Adipocyte (in vitro differentiated cells): ENCODE data around the gene DPP4.

Experiments used
- DNase-seq: peaks from one replicate; pipeline ENCODE4 v3.0.0-alpha.2; 2015; ENCODE audit warnings: low read depth
- H3K27me3 ChIP-seq: replicated peaks from 2 replicates; pipeline ENCODE4 v1.7.0; 2013; ENCODE audit warnings: mild to moderate bottlenecking, low read length, moderate library complexity; ENCODE audit not compliant: control insufficient read depth, insufficient read depth
- H3K36me3 ChIP-seq: 2 replicates; pipeline ENCODE4 v1.7.0; 2013; ENCODE audit warnings: low read length, mild to moderate bottlenecking, moderate library complexity; ENCODE audit not compliant: control insufficient read depth, insufficient read depth, severe bottlenecking
- H3K4me1 ChIP-seq: 2 replicates; pipeline ENCODE4 v1.7.0; 2013; ENCODE audit warnings: mild to moderate bottlenecking, low read length, moderate library complexity; ENCODE audit not compliant: control insufficient read depth, insufficient read depth
- H3K4me3 ChIP-seq: 2 replicates; pipeline ENCODE4 v1.7.0; 2013; ENCODE audit warnings: mild to moderate bottlenecking, low read length, moderate library complexity
- H3K9ac ChIP-seq: 2 replicates; pipeline ENCODE4 v1.7.0; 2013; ENCODE audit warnings: mild to moderate bottlenecking, low read length, moderate library complexity
- H3K9me3 ChIP-seq: 2 replicates; pipeline ENCODE4 v1.7.0; 2013; ENCODE audit warnings: mild to moderate bottlenecking, low read length, moderate library complexity; ENCODE audit not compliant: control insufficient read depth

Gene DPP4

DNA sequence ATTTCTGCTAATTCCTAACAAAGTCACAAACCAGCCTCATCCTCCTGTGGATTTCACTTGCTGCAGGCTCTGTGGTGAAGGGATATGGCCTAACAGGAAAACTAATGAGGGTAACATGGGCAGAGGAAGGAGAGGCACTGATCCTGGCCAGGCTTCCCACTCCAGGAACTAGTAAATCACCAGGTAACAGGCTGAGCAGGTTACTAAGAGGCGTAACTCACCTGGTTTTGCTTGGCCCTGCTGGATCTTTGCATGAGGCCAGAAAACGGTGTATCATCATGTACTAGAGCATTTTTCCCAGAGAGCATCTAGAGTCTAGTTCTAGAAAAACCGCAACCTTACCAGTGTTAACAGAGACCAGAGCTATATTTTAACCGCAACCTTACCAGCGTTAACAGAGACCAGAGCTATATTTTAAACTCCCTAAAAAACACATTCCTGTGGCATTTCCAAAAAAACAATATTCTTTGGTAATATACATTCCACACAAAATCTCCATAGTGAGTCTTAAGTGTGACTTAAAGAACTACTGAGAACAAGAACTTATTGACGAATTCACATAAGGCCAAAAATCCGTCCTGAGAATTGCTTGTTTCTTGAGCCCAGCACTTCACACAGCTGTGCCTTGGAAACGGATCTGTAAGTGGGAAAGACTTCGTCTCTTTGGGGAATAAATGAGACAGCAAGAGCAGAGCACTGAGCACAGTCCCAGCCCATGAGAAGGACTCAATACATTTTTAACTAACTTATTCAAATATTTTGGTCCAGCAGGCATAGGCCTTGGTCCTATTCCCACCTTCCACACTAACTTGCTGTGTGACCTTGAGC lies 43.4 kb downstream of the DPP4 start:
- Histone ChIP-seq H3K27me3 (no peaks in the 10 kb centered on the region), H3K36me3 (no peaks in the 10 kb centered on the region), H3K9me3 (no peaks in the 10 kb centered on the region), H3K9ac (no peak overlapping the region), H3K4me3 (no peak overlapping the region), H3K4me1 (peaks cover 27% of the 10 kb centered on the region)
- DNase-seq: no peak

DNA sequence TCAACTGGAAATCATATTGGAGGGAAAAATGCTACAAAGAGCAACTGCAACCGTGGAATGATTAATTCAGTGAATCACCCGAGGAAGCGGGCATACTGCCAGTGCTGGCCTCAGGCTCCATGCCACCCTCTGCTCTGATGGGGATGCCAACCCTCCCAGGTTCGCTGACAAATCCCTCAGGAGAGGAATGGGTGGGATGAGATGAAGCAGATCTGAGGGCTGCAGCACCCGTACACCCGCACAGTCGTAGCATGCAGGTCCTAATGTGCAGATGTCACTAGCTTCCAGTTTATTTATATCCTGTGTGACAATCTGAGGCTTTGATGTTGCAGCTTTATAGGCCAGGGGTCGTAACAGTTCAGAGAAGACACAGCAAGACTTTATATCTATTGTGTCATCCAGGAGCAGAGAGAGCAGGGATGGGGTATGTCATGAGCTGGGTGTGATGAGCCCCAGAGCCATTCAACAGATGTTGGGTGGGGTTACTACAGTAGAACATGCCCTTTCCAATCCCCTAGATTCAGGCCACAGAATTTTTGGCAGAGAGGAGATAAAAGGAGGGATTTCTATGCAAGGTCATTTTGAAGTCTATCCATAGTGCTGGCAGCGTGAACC lies 44.6 kb downstream of the DPP4 start:
- Histone ChIP-seq H3K36me3 (no peaks in the 10 kb centered on the region), H3K4me3 (no peak overlapping the region), H3K27me3 (no peaks in the 10 kb centered on the region), H3K9ac (no peak overlapping the region), H3K4me1 (peaks cover 33% of the 10 kb centered on the region), H3K9me3 (no peaks in the 10 kb centered on the region)
- peak; percentile 68 for DNase-seq

GRCh38 chr2:162028511-162028910 lies 45.5 kb downstream of the DPP4 start:
- H3K36me3 ChIP-seq: no peaks in the 10 kb centered on the region
- H3K27me3 ChIP-seq: no peaks in the 10 kb centered on the region
- no peak overlapping the region for H3K4me3 ChIP-seq
- peaks cover 33% of the 10 kb centered on the region for H3K4me1 ChIP-seq
- DNase-seq: no peak
- H3K9ac ChIP-seq: no peak overlapping the region
- no peaks in the 10 kb centered on the region for H3K9me3 ChIP-seq

DNA sequence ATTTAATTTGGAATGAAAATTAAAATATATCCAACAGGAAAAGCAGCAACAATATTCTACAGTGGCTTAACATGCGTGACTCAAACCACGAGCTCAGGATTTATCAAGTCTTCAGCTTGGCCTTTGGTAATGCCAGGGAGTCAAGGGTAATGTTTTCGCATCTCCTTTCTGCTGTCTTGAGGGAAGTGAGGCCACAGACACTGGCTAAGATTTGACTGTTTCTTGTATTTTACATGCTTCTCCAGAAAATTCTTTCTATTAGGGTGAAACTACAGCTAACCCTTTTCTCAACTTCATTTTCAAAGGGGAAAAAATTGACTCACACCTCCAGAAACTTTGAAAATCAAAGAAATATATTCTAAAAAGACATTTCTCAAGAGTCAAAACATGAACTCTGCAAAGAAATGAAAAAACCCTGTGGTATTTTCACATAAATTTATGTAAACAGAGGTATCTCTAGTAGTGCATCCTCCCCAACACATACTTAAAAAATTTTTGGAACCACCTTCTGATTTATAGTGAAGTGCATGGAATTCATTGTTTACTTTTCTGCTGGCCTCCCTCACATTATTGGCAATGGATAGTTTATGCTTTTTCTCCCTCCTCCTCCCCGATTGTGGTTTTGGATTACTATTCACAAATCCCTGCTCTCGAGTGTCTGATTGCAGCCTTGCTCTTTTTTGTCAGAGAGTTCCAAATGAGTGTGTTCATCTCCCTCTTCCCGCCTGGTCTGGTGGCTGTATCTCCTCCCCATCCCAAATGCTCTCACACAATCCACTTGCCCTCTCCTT lies 48.7 kb downstream of the DPP4 start:
- Histone ChIP-seq H3K27me3 (no peaks in the 10 kb centered on the region), H3K9me3 (no peaks in the 10 kb centered on the region), H3K9ac (no peak overlapping the region), H3K4me3 (no peak overlapping the region), H3K36me3 (no peaks in the 10 kb centered on the region), H3K4me1 (peaks cover 40% of the 10 kb centered on the region)
- DNase-seq: peak; percentile 68

- no peak overlapping the region for H3K4me3 ChIP-seq
- no peak overlapping the region for H3K9ac ChIP-seq
- no peak for DNase-seq
- no peaks in the 10 kb centered on the region for H3K27me3 ChIP-seq
- no peaks in the 10 kb centered on the region for H3K9me3 ChIP-seq
- H3K4me1 ChIP-seq: peaks cover 19% of the 10 kb centered on the region
- H3K36me3 ChIP-seq: no peaks in the 10 kb centered on the region
Observed at GRCh38 chr2:162022290-162022945, 51.6 kb downstream of the DPP4 start.

DNA sequence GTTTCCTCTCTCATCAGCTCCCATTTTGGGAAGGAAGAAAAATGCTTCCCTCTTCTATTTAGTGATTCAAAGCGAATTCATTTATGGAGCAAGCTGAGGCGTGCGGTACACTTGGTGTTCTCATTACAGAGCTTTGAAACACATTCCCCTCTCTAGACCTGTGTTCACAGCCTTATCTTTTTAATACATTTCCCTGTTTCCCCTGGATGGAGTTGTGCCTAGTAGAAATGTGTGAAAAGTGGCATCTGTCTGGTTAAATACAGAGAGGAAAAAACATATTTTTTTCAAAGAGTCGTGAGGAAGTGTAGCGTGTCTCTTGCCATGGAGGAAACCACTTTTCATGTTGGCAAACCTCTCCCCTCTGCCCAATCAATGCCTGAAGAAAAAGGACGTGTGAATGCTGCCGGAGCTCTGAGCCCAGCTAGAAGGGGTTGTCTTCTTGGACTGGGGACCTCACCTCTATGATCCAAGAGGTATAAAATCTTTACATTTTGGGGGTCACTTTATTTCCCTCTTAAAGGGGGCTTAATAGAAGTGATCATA lies 52.4 kb downstream of the DPP4 start:
- H3K27me3 ChIP-seq: no peaks in the 10 kb centered on the region
- no peak for DNase-seq
- H3K9me3 ChIP-seq: no peaks in the 10 kb centered on the region
- H3K4me3 ChIP-seq: no peak overlapping the region
- H3K36me3 ChIP-seq: no peaks in the 10 kb centered on the region
- peaks cover 19% of the 10 kb centered on the region for H3K4me1 ChIP-seq
- no peak overlapping the region for H3K9ac ChIP-seq

DNA sequence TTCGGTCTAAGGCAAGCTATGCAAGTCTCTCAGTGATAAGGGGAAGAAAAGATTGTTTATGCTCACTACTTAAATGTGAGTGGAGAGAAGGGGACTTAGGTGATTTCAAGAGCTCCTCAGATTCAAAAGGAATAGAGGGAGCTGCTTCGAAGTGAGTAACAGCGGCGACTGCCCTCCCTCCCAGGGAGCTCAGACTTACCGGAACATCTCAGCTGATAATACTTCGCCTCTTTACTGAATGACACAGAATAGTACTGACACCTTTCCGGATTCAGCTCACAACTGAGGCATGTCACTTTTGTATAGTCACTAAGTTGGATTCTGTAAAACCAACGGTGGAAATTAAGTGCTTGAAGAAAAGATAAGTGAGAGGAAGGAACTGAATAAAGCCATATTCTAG lies 55.5 kb downstream of the DPP4 start:
- Histone ChIP-seq H3K27me3 (no peaks in the 10 kb centered on the region), H3K4me3 (no peak overlapping the region)

DNA sequence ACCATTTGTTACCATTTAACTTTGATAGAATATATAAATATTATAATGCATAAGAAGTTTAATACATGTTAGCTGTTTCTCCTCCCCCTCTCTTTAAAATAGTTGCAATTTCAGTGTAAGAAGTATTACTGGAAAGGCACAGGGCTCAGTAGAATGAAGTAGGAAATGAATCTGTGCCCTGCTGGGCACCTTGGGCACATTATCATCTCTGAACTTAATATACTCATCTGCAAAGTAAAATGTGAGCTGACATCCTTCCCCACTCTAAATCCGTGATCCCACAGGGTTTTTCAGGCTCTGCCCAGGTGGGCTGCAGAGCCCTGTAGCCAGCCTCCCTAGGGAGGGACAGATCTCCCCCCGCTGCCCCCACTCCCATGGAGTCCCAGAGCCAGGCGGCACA lies 56.8 kb downstream of the DPP4 start:
- no peak for DNase-seq
- Histone ChIP-seq H3K36me3 (no peaks in the 10 kb centered on the region), H3K27me3 (no peaks in the 10 kb centered on the region), H3K9ac (no peak overlapping the region), H3K4me3 (no peak overlapping the region), H3K9me3 (no peaks in the 10 kb centered on the region), H3K4me1 (peaks cover 7% of the 10 kb centered on the region)

More for the DNA sequence above, 55.5 kb downstream of the DPP4 start:
- DNase-seq: no peak
- H3K4me1 ChIP-seq: peaks cover 14% of the 10 kb centered on the region
- no peak overlapping the region for H3K9ac ChIP-seq
- no peaks in the 10 kb centered on the region for H3K36me3 ChIP-seq
- no peaks in the 10 kb centered on the region for H3K9me3 ChIP-seq

DNA sequence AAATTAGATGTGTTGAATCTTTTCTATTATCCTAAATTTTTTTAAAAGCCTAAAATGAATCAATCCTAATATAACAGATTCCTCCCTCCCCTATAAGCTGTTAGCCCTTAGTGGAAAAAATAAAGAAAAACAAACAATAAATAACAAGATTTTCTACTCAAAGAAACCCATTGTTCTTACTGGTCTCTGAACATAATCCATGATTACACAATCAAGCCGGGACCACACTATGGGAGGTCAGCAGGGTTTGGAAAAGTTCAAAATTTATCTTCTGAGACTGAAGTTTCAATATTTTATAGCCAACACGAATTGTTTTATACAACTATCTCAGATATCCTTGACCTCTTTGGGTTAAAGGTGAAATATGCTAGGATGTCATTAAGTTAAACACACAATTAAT lies 57.9 kb downstream of the DPP4 start:
- H3K36me3 ChIP-seq: no peaks in the 10 kb centered on the region
- H3K4me3 ChIP-seq: no peak overlapping the region
- H3K4me1 ChIP-seq: peaks cover 7% of the 10 kb centered on the region
- H3K27me3 ChIP-seq: no peaks in the 10 kb centered on the region
- DNase-seq: no peak
- no peaks in the 10 kb centered on the region for H3K9me3 ChIP-seq
- H3K9ac ChIP-seq: no peak overlapping the region

DNA sequence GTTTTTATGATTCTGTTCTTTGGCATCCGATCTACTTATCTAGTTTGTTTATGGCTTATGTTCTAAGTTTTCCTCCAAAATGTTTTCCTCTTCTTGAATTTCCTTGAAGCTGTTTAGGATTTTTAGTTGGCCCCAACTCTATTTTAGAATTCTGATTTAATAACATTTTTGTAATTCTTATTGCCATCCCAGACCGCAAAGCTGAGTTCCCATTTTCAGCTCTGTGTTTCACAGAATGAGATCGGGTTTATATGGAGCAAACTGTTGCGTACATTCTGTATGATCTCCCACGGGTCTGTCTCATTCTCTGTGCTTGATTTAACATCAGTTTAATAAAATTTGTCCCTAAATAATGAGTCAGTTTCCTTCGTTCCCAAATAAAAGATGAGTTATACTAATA lies 59.3 kb downstream of the DPP4 start:
- H3K4me1 ChIP-seq: peaks cover 7% of the 10 kb centered on the region
- H3K9me3 ChIP-seq: no peaks in the 10 kb centered on the region
- no peaks in the 10 kb centered on the region for H3K27me3 ChIP-seq
- DNase-seq: peak; percentile 10
- H3K9ac ChIP-seq: no peak overlapping the region
- H3K4me3 ChIP-seq: peak overlapping the region; percentile 17
- H3K36me3 ChIP-seq: no peaks in the 10 kb centered on the region
